Right lobe of liver (tissue), 6 donors: Measurements from ENCODE around the gene PTBP2. TPM values are rescaled to one million over a fixed set of nuclear protein-coding genes. Genes with fewer than 3 reads are reported as not detected.

Experiments used
- ATAC-seq, 4 donors: fragments of 200-7000 bp; cut with Tn5 transposase; one replicate each; pipeline ENCODE4 v1.9.1; 2020; ENCODE audit warnings: mild to moderate bottlenecking in 4 of 4, moderate library complexity in 4 of 4
- DNase-seq, 3 donors: peaks; one replicate each; pipeline ENCODE4 v3.0.0-alpha.2; 2020
- H3K27ac ChIP-seq, 3 donors: fragments of 200-600 bp; one replicate each; pipeline ENCODE4 v1.8.0; 2022
- H3K27me3 ChIP-seq, 2 donors: fragments of 200-600 bp; one replicate each; pipeline ENCODE4 v1.8.0; 2022
- H3K36me3 ChIP-seq, 4 donors: fragments of 200-600 bp; sonication (generic) in 1 of 4; one replicate each; pipeline versions ENCODE4 v1.5.1 to v1.8.0; 2017 to 2022; ENCODE audit warnings: control low read depth in 1 of 4
- H3K4me1 ChIP-seq, 4 donors: fragments of 200-600 bp; sonication (generic) in 1 of 4; one replicate each; pipeline versions ENCODE4 v1.5.1 to v1.8.0; 2017 to 2022; ENCODE audit warnings: control low read depth in 1 of 4
- H3K4me3 ChIP-seq, 3 donors: fragments of 200-600 bp; one replicate each; pipeline ENCODE4 v1.8.0; 2022
- H3K9me3 ChIP-seq, 4 donors: fragments of 200-600 bp; sonication (generic) in 1 of 4; one replicate each; pipeline versions ENCODE4 v1.5.1 to v1.8.0; 2017 to 2022; ENCODE audit warnings: control low read depth in 1 of 4
- CTCF ChIP-seq, 4 donors: fragments of 200-600 bp in 3 of 4; fragments of 450-650 bp in 1 of 4; IDR thresholded peaks; one replicate each; pipeline versions ENCODE4 v1.5.1 to v1.8.0; 2016 to 2022; ENCODE audit warnings: antibody characterized with exemption in 4 of 4, mild to moderate bottlenecking in 2 of 4
- POLR2A ChIP-seq: fragments of 450-650 bp; IDR thresholded peaks from one replicate; pipeline ENCODE4 v1.6.1; 2017; ENCODE audit warnings: antibody characterized with exemption, mild to moderate bottlenecking
- WGBS: methylation state at CpG from one replicate; pipeline ENCODE4 v1.1.6; 2018; ENCODE audit warnings: low coverage, low lambda C conversion rate; ENCODE audit not compliant: insufficient coverage; ENCODE audit errors: missing lambda C conversion rate; 5-methylcytosine and 5-hydroxymethylcytosine counted together
- intact Hi-C, 2 donors: fragments of 100-400 bp; cut with DNase I; formaldehyde crosslinking; loops; one replicate each; pipeline versions ENCODE4 v1.11.2 to v1.14.1; 2022
- total RNA-seq, 6 experiments: library from RNA; depleted of rRNA in 2 of 6; stranded (reverse); fragments of >200 nt in 2 of 6; fragmentation: NEBNext Ultra II Directional in 3 of 6; extraction: Animal tissue kit (Norgen Biotek cat#: 25700) in 3 of 6; gene quantifications; one replicate each; pipeline versions ENCODE4 v1.1.0 to v1.2.4, GENCODE V29; 2016 to 2023
- donor health status: DM: no; HTN: yes; CAD: no.
- donor health status: DM: no; HTN: no; CAD: no.
- donor health status: DM: no; HTN: no; CAD: no.
- donor health status: DM: no; HTN: yes; CAD: no.
- donor health status: DM: no; HTN: yes; CAD: no.

PTBP2 gene
- total RNA-seq, 6 experiments from 2014 or later = 3.6 to 20.1 (median 6.0) TPM

GRCh38 chr1:96825231-96825630 is 103.6 kb downstream of the PTBP2 start:
- WGBS = 90% methylated on average over 1 of the region's 1 CpG

GRCh38 chr1:96825950-96826576 is 104.5 kb downstream of the PTBP2 start:
- TF ChIP-seq CTCF (IDR thresholded peaks at IDR 0.05) = no peak
- no peak for TF ChIP-seq POLR2A
- H3K4me1 ChIP-seq = no peaks in the 10 kb centered on the region

More at GRCh38 chr1:96825231-96825630, 103.6 kb downstream of the PTBP2 start:
- Histone ChIP-seq H3K36me3 (no peaks in the 10 kb centered on the region), H3K4me3 (no peak overlapping the region), H3K27me3 (no peaks in the 10 kb centered on the region), H3K9me3 (no peaks in the 10 kb centered on the region), H3K27ac (no peak overlapping the region), H3K4me1 (no peaks in the 10 kb centered on the region)
- ATAC-seq (no peak), DNase-seq (no peak)
- TF ChIP-seq POLR2A (no peak), CTCF (IDR thresholded peaks at IDR 0.05) (no peak)
- intact Hi-C loops = no loop called here

GRCh38 chr1:96833376-96833775 is 111.8 kb downstream of the PTBP2 start:
- no peak for TF ChIP-seq CTCF (IDR thresholded peaks at IDR 0.05)
- TF ChIP-seq POLR2A = no peak
- no peak for DNase-seq
- no peaks in the 10 kb centered on the region for H3K4me1 ChIP-seq
- ATAC-seq = no peak
- no peak overlapping the region for H3K27ac ChIP-seq
- intact Hi-C loops = no loop called here
- WGBS = 100% methylated on average over 1 of the region's 1 CpG
- H3K4me3 ChIP-seq = no peak overlapping the region
- H3K36me3 ChIP-seq = no peaks in the 10 kb centered on the region
- no peaks in the 10 kb centered on the region for H3K27me3 ChIP-seq
- no peaks in the 10 kb centered on the region for H3K9me3 ChIP-seq

More at GRCh38 chr1:96825950-96826576, 104.5 kb downstream of the PTBP2 start:
- no peak overlapping the region for H3K27ac ChIP-seq
- intact Hi-C loops = no loop called here
- no peaks in the 10 kb centered on the region for H3K36me3 ChIP-seq
- no peaks in the 10 kb centered on the region for H3K27me3 ChIP-seq
- DNase-seq (no peak), ATAC-seq (no peak)
- no peak overlapping the region for H3K4me3 ChIP-seq
- H3K9me3 ChIP-seq = no peaks in the 10 kb centered on the region

GRCh38 chr1:96834986-96835385 is 113.4 kb downstream of the PTBP2 start:
- no peak overlapping the region for H3K4me3 ChIP-seq
- no peaks in the 10 kb centered on the region for H3K4me1 ChIP-seq
- 96% methylated on average over 2 of the region's 2 CpGs for WGBS
- no peaks in the 10 kb centered on the region for H3K9me3 ChIP-seq
- TF ChIP-seq CTCF (IDR thresholded peaks at IDR 0.05) = no peak
- TF ChIP-seq POLR2A = no peak
- no peaks in the 10 kb centered on the region for H3K36me3 ChIP-seq
- intact Hi-C loops = no loop called here
- no peak for ATAC-seq
- H3K27ac ChIP-seq = no peak overlapping the region
- no peaks in the 10 kb centered on the region for H3K27me3 ChIP-seq
- DNase-seq = no peak
